Measurements from ENCODE around the gene SUSD4. TPM values are rescaled to one million over a fixed set of nuclear protein-coding genes. Genes with fewer than 3 reads are reported as not detected.

Gene SUSD4
- total and polyA plus RNA-seq, 2 experiments from 2014 or later = 5.6 to 8.3 TPM

- H3K36me3 ChIP-seq (replicated peaks; ENCODE audit: insufficient read depth, low read depth) = no peaks in the 10 kb centered on the region
- TF ChIP-seq EZH2phosphoT487 (IDR thresholded peaks at IDR 0.05; ENCODE audit: low read depth, severe bottlenecking, unreplicated experiment) (no peak), EZH2 (IDR thresholded peaks at IDR 0.05; ENCODE audit: borderline replicate concordance) (no peak), CTCF (IDR thresholded peaks at IDR 0.05; ENCODE audit: poor library complexity) (no peak)
- no peak overlapping the region for H3K4me2 ChIP-seq
- H3K27me3 ChIP-seq = no peaks in the 10 kb centered on the region
- no peak overlapping the region for H3K27ac ChIP-seq
- H3K79me2 ChIP-seq = no peaks in the 10 kb centered on the region
- 58% methylated on average over 6 of the region's 6 CpGs for WGBS (ENCODE audit: low lambda C conversion rate, missing lambda C conversion rate)
- H4K20me1 ChIP-seq (ENCODE audit: insufficient read depth, poor library complexity, severe bottlenecking) = no peaks in the 10 kb centered on the region
- no peak for DNase-seq (ENCODE audit: low spot score)
- no peak overlapping the region for H3K4me3 ChIP-seq
- H2AFZ ChIP-seq = no peak overlapping the region
- H3K9me3 ChIP-seq (ENCODE audit: low read depth) = no peaks in the 10 kb centered on the region
- no peaks in the 10 kb centered on the region for H3K4me1 ChIP-seq (ENCODE audit: insufficient read depth)
- no peaks in the 10 kb centered on the region for H3K9me2 ChIP-seq (replicated peaks; ENCODE audit: insufficient read depth)
Measured at GRCh38 chr1:223203694-223204093, 160.3 kb downstream of the SUSD4 start.

- H3K9me3 ChIP-seq (ENCODE audit: low read depth) = no peaks in the 10 kb centered on the region
- no peaks in the 10 kb centered on the region for H3K79me2 ChIP-seq
- no peak overlapping the region for H3K4me2 ChIP-seq
- no peak overlapping the region for H3K27ac ChIP-seq
- no peaks in the 10 kb centered on the region for H3K4me1 ChIP-seq (ENCODE audit: insufficient read depth)
- no peaks in the 10 kb centered on the region for H3K27me3 ChIP-seq
- WGBS (ENCODE audit: low lambda C conversion rate, missing lambda C conversion rate) = 88% methylated on average over 8 of the region's 9 CpGs
- H3K36me3 ChIP-seq (replicated peaks; ENCODE audit: insufficient read depth, low read depth) = no peaks in the 10 kb centered on the region
- TF ChIP-seq CTCF (IDR thresholded peaks at IDR 0.05; ENCODE audit: poor library complexity) = no peak
- TF ChIP-seq EZH2phosphoT487 (IDR thresholded peaks at IDR 0.05; ENCODE audit: low read depth, severe bottlenecking, unreplicated experiment) = no peak
- no peak for TF ChIP-seq EZH2 (IDR thresholded peaks at IDR 0.05; ENCODE audit: borderline replicate concordance)
- no peak for DNase-seq (ENCODE audit: low spot score)
- no peak overlapping the region for H3K4me3 ChIP-seq
- H4K20me1 ChIP-seq (ENCODE audit: insufficient read depth, poor library complexity, severe bottlenecking) = no peaks in the 10 kb centered on the region
- H2AFZ ChIP-seq = no peak overlapping the region
- no peaks in the 10 kb centered on the region for H3K9me2 ChIP-seq (replicated peaks; ENCODE audit: insufficient read depth)
Measured at GRCh38 chr1:223203034-223203408, 161.0 kb downstream of the SUSD4 start.

GRCh38 chr1:223202376-223203033 lies 161.5 kb downstream of the SUSD4 start:
- no peaks in the 10 kb centered on the region for H3K27me3 ChIP-seq
- no peak overlapping the region for H3K27ac ChIP-seq
- no peak for DNase-seq (ENCODE audit: low spot score)
- no peaks in the 10 kb centered on the region for H3K9me3 ChIP-seq (ENCODE audit: low read depth)
- WGBS (ENCODE audit: low lambda C conversion rate, missing lambda C conversion rate) = 93% methylated on average over 12 of the region's 13 CpGs
- no peaks in the 10 kb centered on the region for H3K4me1 ChIP-seq (ENCODE audit: insufficient read depth)
- no peak for TF ChIP-seq CTCF (IDR thresholded peaks at IDR 0.05; ENCODE audit: poor library complexity)
- no peak for TF ChIP-seq EZH2 (IDR thresholded peaks at IDR 0.05; ENCODE audit: borderline replicate concordance)
- no peak for TF ChIP-seq EZH2phosphoT487 (IDR thresholded peaks at IDR 0.05; ENCODE audit: low read depth, severe bottlenecking, unreplicated experiment)
- no peaks in the 10 kb centered on the region for H3K9me2 ChIP-seq (replicated peaks; ENCODE audit: insufficient read depth)
- H3K79me2 ChIP-seq = no peaks in the 10 kb centered on the region
- no peak overlapping the region for H3K4me3 ChIP-seq
- H2AFZ ChIP-seq = no peak overlapping the region
- H4K20me1 ChIP-seq (ENCODE audit: insufficient read depth, poor library complexity, severe bottlenecking) = no peaks in the 10 kb centered on the region
- no peaks in the 10 kb centered on the region for H3K36me3 ChIP-seq (replicated peaks; ENCODE audit: insufficient read depth, low read depth)
- no peak overlapping the region for H3K4me2 ChIP-seq

Data from hepatocyte (in vitro differentiated cells).